Esophagus muscularis mucosa (tissue), 4 donors: ENCODE data around the gene TMEM132C. TPM values are rescaled to one million over a fixed set of nuclear protein-coding genes. Genes with fewer than 3 reads are reported as not detected.

Experiments
- DNase-seq: peaks from one replicate; pipeline ENCODE4 v3.0.0-alpha.2; 2017; ENCODE audit errors: extremely low spot score
- H3K27ac ChIP-seq, 4 donors: fragments of 200-600 bp; sonication (generic); replicated peaks in 1 of 4; 1 replicate in 3 of 4; 2 replicates in 1 of 4; pipeline ENCODE4 v1.5.1; 2016 to 2019; ENCODE audit warnings: mild to moderate bottlenecking in 1 of 4
- H3K27me3 ChIP-seq, 4 donors: fragments of 200-600 bp; sonication (generic); one replicate each; pipeline versions ENCODE4 v1.5.1 to v1.6.0; 2016 to 2019
- H3K36me3 ChIP-seq, 4 donors: fragments of 200-600 bp; sonication (generic); one replicate each; pipeline ENCODE4 v1.5.1; 2016 to 2019
- H3K4me1 ChIP-seq, 4 donors: fragments of 200-600 bp; sonication (generic); one replicate each; pipeline ENCODE4 v1.5.1; 2016 to 2019
- H3K4me3 ChIP-seq, 4 donors: fragments of 200-600 bp; sonication (generic); 1 replicate in 2 of 4; 2 replicates in 2 of 4; pipeline ENCODE4 v1.5.1; 2016 to 2019; ENCODE audit warnings: mild to moderate bottlenecking in 4 of 4, moderate library complexity in 1 of 4
- H3K9me3 ChIP-seq, 4 donors: fragments of 200-600 bp; sonication (generic); 1 replicate in 3 of 4; 2 replicates in 1 of 4; pipeline ENCODE4 v1.5.1; 2016 to 2019
- EP300 ChIP-seq: sonication (generic); formaldehyde crosslinking; IDR thresholded peaks from one replicate; pipeline ENCODE4 v1.6.1; 2017; ENCODE audit warnings: antibody characterized with exemption
- POLR2A ChIP-seq: fragments of 450-650 bp; IDR thresholded peaks from one replicate; pipeline ENCODE4 v1.6.1; 2017; ENCODE audit warnings: antibody characterized with exemption, moderate library complexity, mild to moderate bottlenecking, low read depth
- POLR2AphosphoS5 ChIP-seq, 2 donors: sonication (generic); formaldehyde crosslinking; IDR thresholded peaks; one replicate each; pipeline ENCODE4 v1.6.1; 2017; ENCODE audit warnings: antibody characterized with exemption in 2 of 2
- WGBS: methylation state at CpG from one replicate; pipeline ENCODE4 v1.1.5; 2018; 5-methylcytosine and 5-hydroxymethylcytosine counted together
- intact Hi-C: fragments of 100-400 bp; cut with DNase I; formaldehyde crosslinking; loops from one replicate; pipeline ENCODE4 v1.15.1; 2023
- total RNA-seq, 4 donors: library from RNA; depleted of rRNA; stranded (reverse); fragments of >200 nt; gene quantifications; one replicate each; pipeline versions ENCODE4 v1.1.0 to v1.2.1, GENCODE V29; 2016
- TF ChIP-seq, protein P1 (sequence below), 3 experiments: fragments of 200-600 bp in 2 of 3; fragments of 450-650 bp in 1 of 3; sonication (generic) in 2 of 3; IDR thresholded peaks; one replicate each; pipeline ENCODE4 v1.5.1; 2017 to 2019; ENCODE audit warnings: antibody characterized with exemption in 3 of 3, mild to moderate bottlenecking in 2 of 3, moderate library complexity in 1 of 3

TMEM132C gene
- total RNA-seq, 4 donors from 2014 or later = 2.9 to 3.8 (median 3.5) TPM

DNA sequence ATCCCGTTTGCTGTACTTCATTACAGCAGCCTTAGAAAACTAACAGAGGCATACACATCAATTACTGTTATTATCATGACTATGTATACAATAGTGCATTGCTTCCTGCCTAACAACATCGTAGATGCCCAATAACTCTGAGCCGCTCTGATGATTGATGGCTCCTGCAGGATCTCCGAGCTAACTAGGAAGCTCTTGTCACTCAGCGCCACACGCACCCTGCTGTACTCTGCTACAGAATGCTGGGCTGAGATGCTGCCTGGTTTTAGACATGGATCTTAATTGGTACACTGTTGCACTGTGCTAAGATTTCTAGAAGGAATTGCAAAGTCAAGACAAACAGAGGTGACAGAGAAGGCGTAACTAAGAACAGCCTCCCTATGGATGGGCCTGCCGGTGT lies 387.5 kb downstream of the TMEM132C start:
- no peaks in the 10 kb centered on the region for H3K9me3 ChIP-seq
- no peak for DNase-seq
- no peaks in the 10 kb centered on the region for H3K27me3 ChIP-seq
- H3K4me3 ChIP-seq = no peak overlapping the region
- H3K4me1 ChIP-seq = no peaks in the 10 kb centered on the region
- TF ChIP-seq POLR2A = no peak
- no peak for TF ChIP-seq EP300
- TF ChIP-seq POLR2AphosphoS5 (IDR thresholded peaks at IDR 0.05) = no peak
- TF ChIP-seq, protein P1, sequence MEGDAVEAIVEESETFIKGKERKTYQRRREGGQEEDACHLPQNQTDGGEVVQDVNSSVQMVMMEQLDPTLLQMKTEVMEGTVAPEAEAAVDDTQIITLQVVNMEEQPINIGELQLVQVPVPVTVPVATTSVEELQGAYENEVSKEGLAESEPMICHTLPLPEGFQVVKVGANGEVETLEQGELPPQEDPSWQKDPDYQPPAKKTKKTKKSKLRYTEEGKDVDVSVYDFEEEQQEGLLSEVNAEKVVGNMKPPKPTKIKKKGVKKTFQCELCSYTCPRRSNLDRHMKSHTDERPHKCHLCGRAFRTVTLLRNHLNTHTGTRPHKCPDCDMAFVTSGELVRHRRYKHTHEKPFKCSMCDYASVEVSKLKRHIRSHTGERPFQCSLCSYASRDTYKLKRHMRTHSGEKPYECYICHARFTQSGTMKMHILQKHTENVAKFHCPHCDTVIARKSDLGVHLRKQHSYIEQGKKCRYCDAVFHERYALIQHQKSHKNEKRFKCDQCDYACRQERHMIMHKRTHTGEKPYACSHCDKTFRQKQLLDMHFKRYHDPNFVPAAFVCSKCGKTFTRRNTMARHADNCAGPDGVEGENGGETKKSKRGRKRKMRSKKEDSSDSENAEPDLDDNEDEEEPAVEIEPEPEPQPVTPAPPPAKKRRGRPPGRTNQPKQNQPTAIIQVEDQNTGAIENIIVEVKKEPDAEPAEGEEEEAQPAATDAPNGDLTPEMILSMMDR (IDR thresholded peaks at IDR 0.05) = no peak
- H3K36me3 ChIP-seq = no peaks in the 10 kb centered on the region
- 74% methylated on average over 4 of the region's 8 CpGs for WGBS
- intact Hi-C loops = no loop called here
- H3K27ac ChIP-seq = no peak overlapping the region

DNA sequence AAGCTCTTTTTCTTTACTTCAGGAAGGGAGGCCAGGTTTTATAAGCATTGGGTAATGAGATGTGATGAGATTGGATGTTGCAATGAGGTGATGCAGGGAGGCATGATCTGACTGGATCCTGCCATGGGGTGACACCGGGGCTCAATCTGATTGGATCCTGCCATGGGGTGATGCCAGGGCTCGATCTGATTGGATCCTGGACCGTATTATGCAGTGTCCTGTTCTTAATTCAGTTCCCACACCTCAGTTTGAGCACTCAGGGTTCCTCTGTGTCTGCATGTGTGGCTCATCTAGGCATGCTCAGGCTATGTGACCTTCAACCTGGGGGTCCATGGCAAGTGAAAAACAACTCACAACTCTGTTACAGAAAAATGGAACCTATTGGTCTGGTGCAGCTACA lies 390.4 kb downstream of the TMEM132C start:
- no peaks in the 10 kb centered on the region for H3K27me3 ChIP-seq
- H3K4me1 ChIP-seq = peaks cover 0 to 12% (median 4%) of the 10 kb centered on the region in 4 donors
- WGBS = 89% methylated on average over 3 of the region's 3 CpGs
- H3K27ac ChIP-seq = no peak overlapping the region
- H3K36me3 ChIP-seq = no peaks in the 10 kb centered on the region
- TF ChIP-seq, protein P1 (IDR thresholded peaks at IDR 0.05) = no peak
- TF ChIP-seq EP300 = no peak
- no peak for TF ChIP-seq POLR2AphosphoS5 (IDR thresholded peaks at IDR 0.05)
- no peak for TF ChIP-seq POLR2A
- no peaks in the 10 kb centered on the region for H3K9me3 ChIP-seq
- no peak overlapping the region for H3K4me3 ChIP-seq
- intact Hi-C loops = no loop called here
- DNase-seq = no peak

DNA sequence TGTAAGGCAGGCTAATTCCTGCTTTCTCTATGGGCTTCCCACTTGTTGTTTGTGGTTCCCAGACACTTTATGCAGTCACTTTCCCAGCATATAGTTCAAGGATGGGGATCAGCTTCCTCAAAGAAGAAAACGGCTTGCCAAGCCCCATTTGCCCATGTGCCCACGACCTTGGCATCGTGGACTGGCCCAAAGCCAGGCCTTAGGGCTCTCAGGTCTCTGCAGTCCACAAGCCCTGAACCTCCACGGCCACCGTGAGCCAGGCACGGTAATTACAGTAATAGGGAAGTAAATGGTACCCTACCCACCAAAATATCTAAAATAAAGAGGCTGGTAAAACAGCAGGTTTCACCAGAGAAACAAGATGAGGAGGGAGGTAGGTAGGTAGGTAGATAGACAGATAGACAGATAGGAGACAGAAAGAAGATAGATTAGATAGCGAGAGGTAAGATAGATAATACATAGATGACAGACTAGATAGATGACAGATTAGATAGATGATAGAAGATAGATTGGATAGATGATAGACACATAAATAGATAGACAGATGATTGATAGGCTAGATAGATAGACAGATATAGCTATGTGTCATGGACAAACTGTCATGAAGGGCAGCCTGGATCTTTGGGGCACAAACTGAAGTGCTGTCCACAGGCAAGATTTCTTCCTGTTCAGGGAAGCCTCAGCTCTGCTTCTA lies 393.7 kb downstream of the TMEM132C start:
- TF ChIP-seq, protein P1 (IDR thresholded peaks at IDR 0.05) = no peak
- TF ChIP-seq EP300 (no peak), POLR2A (no peak), POLR2AphosphoS5 (IDR thresholded peaks at IDR 0.05) (no peak)
- Histone ChIP-seq H3K36me3 (no peaks in the 10 kb centered on the region), H3K27me3 (no peaks in the 10 kb centered on the region), H3K4me1 (peaks cover 0 to 12% (median 4%) of the 10 kb centered on the region in 4 donors), H3K9me3 (no peaks in the 10 kb centered on the region), H3K4me3 (no peak overlapping the region), H3K27ac (no peak overlapping the region)
- intact Hi-C loops = no loop called here
- 78% methylated on average over 7 of the region's 7 CpGs for WGBS
- DNase-seq = no peak

DNA sequence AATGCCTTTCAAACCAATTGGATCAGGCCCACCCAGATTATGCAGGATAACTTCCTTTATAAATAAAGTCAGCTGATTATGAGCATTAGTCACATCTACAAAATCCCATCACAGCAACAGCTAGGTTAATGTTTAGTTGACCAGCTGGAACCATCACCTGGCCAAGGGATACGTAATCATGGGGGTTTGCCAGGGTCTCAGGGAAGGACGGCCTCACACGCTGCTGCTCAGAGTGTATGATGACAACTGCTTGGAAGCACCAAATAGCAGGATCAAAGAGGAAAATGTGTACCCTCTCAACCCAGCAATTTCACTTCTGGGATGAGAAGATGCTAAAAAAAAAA lies 394.2 kb downstream of the TMEM132C start:
- H3K36me3 ChIP-seq = no peaks in the 10 kb centered on the region
- intact Hi-C loops = no loop called here
- no peak overlapping the region for H3K27ac ChIP-seq
- no peak for TF ChIP-seq POLR2AphosphoS5 (IDR thresholded peaks at IDR 0.05)
- no peak overlapping the region for H3K4me3 ChIP-seq
- H3K4me1 ChIP-seq = peaks cover 0 to 12% (median 4%) of the 10 kb centered on the region in 4 donors
- H3K27me3 ChIP-seq = no peaks in the 10 kb centered on the region
- WGBS = 19% methylated on average over 3 of the region's 3 CpGs
- no peak for DNase-seq
- H3K9me3 ChIP-seq = no peaks in the 10 kb centered on the region

DNA sequence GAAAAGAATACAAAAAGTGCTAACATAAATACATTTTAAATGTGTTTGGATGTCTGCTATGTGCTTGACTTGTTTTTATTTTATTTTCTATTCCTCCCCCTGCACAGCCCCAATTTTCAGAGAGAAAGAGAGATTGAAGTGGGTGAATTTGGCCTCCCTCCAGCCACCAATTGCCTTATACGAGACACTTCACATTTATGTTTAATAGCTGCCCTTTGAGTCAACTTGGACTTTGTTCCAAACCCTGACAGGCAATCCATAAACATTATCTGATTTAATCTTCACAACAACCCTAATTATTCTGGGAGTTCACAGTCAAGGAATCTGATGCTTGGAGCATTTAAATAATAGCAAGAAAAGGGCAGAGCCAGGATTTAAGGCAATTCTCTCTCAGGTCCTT lies 395.1 kb downstream of the TMEM132C start:
- Histone ChIP-seq H3K4me3 (no peak overlapping the region), H3K36me3 (no peaks in the 10 kb centered on the region), H3K9me3 (no peaks in the 10 kb centered on the region), H3K4me1 (peaks cover 0 to 12% (median 4%) of the 10 kb centered on the region in 4 donors), H3K27ac (no peak overlapping the region), H3K27me3 (no peaks in the 10 kb centered on the region)
- TF ChIP-seq EP300 (no peak), POLR2A (no peak), POLR2AphosphoS5 (IDR thresholded peaks at IDR 0.05) (no peak)
- TF ChIP-seq, protein P1 (IDR thresholded peaks at IDR 0.05) = no peak
- intact Hi-C loops = no loop called here
- DNase-seq = no peak
- 20% methylated on average over 1 of the region's 1 CpG for WGBS
